NOMO-1 (cell line): ENCODE data around the gene THTPA.

ENCODE experiments used
- DNase-seq, 2 experiments: peaks; one replicate each; lab custom pipeline; 2025; ENCODE audit not compliant: unreplicated experiment in 2 of 2; lab: John Stamatoyannopoulos, UW

THTPA gene, protein sequence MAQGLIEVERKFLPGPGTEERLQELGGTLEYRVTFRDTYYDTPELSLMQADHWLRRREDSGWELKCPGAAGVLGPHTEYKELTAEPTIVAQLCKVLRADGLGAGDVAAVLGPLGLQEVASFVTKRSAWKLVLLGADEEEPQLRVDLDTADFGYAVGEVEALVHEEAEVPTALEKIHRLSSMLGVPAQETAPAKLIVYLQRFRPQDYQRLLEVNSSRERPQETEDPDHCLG

DNA sequence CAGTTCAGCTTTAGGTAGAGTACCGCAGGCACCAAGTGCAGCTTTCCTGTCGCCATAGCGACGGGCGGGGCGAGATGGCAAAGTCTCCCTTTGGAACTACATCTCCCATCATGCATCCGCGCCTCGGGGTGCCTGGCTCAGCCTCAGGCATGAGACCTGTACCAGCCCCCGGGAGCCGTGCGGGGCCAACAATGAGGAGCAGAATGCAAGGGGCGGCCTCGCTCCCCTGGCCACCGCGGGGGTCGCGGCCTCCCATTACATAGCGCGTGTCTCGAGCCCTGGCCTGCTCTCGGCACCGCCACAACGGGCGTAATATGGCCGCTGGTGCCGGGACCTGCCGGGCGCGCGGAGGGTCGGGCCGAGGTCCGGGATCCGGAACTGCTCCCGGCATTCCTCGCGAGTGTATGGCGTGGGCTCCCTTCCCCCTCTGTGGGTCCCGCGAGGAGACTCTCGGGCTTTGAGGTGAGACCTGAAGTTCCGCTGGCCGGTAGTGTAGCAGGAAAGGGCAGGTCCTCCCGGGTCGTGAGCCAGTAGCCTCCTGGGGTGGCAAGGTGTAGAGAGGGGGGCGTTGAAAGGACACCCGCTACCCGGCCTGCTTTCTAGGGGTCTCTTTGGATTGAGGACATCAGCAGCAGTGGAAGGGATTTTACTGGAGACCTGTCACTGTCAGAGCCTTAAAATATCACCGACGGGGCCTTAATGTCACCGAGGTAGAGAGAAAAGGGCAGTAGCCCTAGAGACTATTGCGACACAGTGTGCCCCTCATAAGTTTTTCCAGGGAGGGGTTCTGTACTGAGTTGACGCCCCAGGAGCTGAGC, at the start of gene THTPA:
Gene THTPA, plus strand, starts transcription at position 390 of the 818 bp plus-strand sequence. CDS start 487 bp downstream, outside the sequence.
- DNase-seq, result peak; percentile 84 to 85

DNA sequence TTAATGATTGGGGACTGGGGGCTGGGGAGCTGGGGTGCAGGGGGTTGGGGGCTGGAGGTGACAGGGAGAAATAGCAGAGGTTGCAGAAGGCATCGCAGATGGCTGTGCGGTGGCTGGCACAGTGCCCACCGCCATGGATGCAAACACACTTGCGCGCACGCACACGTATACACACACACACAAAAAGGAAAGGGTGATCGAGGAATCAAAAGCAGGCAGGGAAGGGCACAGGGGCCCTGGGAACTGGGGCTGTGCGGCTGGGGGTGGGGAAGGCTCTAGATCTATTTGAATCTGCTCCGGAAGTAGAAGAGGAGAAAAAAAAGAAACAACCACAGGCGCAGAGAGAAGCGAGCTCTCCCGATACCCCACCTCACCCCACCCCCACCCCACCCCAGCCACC, 43.9 kb upstream of the THTPA start:
- no peak for DNase-seq

DNA sequence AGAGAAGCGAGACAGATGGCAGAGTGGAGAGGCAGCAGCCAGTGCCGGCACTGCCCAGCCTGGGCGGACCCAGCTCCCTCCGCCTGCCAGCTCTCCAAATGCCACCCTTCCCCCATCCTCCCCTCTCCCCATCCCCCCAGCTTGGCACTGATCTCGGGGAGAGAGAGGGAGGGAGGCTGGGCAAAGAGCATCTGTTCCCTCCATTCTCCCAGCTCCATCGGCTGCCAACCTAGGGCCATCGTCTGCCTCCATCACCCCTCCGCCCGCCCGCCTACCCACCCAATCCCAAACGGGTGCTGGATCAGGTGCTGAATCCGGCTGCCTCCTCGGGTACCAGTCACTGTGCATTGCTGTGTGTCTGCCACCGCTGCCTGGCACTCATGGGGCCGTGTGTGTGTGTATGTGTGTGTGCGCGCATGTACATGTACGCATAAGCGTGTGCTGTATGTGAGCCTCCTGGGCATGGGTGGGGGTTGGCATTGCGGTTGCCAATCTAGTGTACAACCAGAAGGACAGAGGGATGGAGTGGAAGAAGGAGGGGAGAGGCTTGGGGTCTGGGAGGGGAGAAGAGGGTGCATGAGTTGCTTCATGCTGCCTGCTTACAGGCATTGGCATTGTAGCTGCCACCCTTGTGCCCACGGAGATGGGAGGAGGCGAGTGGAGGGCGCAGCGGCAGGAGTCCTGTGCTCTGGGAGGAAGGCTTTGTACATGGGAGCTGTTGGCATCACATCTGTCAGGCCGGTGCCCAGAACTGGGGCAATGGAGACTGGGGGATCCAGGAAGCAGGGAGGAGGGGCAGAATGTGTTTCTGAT, 42.9 kb upstream of the THTPA start:
- DNase-seq, result no peak

DNA sequence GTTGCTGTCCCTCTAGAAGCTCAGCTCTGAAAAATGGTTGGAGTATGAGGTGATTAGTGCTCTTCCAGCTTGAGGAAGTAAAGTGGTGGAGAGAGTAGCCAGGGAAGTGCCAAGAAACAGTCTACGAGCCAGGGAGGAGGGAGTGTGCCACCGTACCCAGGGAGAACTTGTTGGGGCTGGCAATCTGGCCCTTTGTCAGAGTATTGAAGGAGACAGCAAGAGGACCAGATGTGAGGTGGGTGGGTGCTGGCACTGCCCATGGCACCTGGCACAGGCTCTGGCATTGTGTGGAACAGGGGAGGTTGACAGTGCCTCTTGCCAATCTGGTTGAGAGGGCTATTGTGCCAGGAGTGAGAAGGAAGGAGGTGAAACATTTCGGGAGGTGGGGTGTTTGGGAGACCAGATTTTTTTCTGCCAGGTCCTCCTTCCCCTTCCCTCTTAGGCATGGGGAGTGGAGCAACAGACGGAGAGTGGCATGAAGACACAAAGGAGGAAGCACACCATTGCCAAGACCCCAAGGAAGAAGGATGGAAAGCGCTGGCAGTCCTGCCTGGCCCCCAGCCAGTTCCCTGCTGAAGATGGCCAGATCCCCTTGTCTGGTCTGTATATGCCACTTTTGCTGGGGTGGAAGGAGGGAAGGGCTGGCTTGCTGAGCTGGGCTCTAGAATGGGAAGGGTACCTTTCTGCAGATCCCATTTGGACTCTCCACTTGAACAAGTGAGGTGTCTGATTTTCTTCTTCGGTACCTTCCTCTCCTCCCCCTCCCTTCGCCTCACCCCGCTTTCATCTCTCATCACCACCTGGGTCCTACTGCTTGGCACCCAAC, 42.0 kb upstream of the THTPA start:
- DNase-seq, result no peak

DNA sequence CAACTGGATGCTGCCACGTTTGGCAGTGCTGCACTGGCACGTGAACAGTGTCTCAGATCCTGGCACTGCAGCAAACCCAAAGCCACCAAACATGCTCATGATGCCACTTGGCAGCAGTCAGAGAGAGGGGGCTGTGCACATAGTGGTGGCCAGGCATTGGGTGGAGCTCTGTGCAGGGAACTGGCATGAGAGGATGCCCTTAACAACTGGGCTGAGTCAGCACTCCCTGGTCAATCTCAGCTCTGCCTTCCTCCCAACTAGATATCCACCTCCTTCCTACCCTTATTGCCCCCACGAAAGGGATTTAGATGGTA, 41.5 kb upstream of the THTPA start:
- no peak for DNase-seq

DNA sequence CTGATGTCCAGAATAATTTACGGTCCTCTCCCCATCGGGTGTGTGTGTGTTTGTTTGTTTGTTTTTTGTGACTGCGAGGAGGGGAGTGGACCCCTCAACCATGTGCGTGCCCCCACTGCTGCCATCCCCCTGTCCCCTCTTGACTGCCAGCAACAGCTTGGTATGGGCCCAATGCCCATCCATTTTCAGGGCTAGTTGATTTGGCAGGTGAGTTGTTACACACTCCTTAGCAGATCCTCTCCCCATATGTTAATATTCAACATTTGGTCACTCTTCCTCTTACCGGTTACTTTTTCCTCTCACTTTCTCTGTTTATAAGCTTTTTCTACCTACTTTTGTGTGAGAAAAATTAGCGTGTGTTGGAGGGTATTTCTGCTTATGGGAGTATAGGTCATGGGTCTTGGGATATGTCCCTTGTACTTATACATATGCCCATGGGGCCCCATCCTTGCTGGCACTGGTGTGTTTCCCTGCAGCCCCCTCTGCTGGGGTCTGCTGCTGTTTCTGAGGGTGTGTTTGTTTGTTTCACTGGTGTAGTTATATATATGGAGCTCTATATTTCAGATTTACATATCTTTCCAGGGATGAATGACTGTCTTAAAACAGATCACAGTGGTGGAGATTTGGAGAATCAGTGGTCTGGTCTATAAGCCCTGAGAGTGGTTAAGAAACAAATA, 38.3 kb upstream of the THTPA start:
- no peak for DNase-seq

DNA sequence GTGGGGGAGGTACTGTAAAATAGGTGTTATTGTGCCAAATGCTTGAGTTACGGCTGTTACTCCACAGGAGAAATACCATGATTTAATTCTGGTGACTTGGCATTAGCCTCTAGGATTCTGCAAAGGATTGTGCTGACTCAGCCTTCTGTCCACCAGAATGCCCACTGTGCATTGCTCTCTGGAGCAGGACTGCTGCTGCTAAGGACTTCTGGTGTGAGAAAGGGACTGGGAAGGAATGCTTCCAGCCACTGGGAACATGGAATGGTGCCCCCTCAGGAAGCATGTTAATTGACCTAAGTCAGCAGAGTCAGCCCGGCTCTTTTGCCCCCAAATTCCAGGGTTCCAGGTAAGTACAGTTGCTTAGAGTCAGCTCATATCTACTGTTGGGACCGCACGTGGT, 37.4 kb upstream of the THTPA start:
- no peak for DNase-seq

DNA sequence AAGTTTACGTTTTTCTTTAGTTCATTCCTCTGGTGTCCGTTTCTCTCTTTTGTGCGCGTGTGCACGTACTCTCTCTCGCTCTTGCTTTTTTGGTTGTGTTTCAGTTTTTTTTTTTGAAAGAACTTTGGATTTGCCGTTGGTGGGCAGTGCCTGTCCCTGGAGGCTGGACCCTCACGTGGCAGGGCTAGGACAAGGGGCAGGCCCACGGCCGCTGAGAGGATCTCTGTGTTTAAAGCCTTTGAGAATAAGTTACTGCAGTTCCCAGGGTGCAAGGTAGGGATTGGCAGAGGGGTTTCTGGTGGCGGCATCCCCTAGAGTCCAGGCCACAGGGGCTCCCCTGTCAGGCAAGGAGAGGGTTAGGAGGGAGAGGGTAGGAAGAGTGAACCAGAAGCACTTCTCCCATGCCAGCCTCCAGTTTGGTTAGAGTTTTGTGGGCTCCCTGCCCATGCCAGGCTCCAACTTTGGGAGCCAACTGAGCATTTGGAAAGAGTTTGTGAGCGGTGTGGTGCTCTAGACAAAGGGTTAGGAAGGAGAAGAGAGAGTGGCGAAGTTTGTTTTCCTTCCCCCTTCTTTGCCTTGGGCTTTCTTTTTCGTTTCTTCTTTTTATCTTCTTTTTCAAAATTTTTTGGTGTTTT, 35.1 kb upstream of the THTPA start:
- peak in 1 of 2 experiments; percentile 14 for DNase-seq

DNA sequence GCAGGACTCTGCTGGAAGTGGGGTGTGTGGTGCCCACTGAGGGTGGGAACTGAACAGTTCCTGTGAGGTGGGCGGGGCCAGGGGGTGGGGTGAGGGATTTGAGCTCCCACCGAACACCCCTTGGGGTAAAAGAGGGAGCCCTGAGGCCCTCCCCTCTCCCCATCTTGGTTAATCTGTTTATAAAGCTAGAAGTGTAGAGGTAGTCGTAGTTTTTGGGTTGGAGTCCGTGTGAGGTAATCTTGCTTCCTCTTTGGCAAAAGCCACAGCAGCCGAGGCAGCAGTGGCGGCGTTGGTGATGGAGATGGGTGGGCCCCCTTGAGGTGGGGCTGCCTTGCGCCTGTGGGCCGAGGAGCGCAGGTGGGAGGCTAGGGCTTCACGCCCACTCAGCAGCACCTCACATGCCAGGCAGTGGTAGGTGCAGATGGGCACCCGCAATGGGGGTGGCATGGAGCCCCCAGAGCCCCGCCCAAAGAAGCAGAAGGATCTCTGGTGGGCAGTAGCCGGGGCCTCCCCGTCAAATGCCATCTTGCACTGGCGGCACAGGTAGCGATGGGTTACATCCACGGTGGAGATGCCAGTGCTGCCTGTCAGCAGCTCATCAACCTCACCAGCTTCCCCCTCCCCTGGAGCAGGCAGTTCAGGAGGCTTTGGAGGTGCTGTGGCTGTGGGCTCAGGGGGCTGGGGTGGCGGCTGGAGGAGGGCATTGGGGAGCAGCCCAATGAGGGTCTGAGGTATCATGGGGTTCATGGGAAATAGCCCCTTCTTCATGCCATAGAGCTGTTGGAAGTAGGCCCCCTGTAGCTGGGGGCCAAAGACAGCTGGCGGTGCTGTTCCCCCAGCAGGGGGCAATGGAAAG, 34.1 kb upstream of the THTPA start:
- peak; percentile 54 to 71 for DNase-seq

DNA sequence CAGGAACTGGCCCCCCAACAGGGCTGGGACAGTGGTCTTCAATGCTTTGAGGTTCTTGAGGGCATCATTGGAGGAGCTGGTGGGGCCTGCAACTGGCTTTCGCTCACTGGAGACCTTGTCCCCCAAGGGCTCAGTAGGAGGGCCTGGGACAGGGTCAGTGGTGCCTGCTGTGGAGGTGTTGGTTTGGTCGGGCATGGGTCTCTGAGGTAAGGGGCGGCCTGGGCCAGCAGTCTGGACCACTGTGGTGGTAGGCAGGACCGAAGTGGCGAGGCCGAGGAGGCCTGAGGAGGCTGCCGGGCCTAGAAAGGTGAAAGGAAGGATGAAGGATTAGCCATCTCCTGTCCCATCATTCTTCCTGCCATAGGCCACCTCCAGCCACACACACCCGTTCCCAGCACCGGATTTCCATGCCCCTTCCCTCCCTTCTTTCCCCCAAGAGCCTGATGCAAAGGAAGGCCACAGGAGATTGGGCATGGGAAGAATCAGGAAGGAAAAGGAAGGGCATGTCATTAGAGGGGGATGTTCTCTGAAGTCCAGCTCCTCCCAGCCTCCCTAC, 33.4 kb upstream of the THTPA start:
- DNase-seq, result no peak

DNA sequence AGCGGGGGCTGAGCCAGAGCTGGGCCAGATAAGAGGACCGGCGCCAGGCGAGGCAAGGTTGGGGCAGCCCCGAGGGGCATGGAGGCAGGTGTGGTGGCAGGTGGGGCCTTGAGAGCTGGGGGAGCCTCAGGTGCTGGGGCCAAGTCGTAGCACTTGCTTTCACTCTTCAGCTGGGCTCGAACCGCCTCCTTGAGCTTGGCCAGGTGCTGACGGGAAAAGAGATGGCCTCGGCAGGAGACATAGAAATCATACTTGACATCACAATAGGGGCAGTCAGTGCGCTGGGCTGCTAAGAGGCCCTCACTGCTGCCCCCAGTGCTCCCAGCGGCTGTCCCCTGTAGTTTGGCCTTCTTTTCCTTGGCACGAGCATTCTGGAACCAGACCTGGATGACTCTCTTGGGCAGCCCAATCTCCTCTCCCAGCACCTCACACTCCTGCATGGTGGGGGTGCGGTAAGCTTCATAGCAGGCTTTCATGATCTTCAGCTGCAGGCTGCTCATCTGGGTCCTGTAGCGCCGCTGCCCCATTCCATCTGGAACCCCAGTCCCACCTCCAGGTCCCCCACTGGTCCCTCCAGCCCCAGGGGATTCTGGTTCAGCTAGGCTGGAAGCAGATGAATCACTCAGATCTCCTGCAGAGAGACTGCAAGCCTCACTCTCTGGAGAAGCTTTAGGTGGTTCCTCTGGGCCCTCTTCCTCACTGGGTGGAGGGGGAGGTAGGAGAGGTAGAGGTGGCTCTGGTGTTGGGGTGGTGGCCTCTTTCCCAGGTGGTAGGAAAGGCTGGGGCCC, 32.6 kb upstream of the THTPA start:
- DNase-seq, result no peak

DNA sequence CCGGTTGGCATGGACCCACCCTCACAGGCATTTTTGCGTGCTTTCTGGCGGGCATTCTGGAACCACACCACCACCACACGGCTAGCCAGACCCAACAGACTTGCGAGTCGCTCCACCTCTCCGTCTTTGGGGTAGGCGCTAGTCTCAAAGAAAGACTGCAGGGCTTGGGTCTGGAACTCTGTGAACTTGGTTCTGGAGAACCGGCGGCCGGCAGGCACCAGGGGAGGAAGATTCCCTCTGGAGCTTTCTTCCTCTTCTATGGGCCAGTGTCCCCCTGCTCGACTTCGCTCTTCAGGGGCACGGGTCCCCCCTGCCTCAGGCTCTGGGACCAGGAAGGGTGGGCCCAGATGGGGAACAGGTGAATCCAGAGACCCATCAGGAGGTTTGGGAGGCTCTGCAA, 31.1 kb upstream of the THTPA start:
- no peak for DNase-seq

DNA sequence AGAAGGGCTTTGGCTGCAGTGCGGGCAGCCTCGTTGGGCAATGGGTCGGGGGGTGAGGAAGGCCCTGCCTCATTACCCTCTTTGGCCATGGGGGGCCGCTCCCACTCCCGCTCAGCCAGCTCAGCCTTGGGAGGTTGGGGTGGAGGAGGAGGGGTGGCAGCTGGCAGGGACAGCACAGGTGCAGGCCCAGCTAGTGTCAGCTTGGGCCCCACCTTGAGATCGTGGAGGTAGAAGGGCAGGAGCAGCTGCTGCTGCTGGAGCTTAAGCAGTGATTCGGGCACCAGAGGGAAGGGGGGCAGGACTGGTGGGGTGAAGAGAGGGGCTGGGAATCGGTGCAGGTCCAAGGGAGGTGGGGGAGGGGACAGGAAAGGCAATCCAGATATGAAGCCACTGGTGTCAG, 30.5 kb upstream of the THTPA start:
- DNase-seq, result no peak

DNA sequence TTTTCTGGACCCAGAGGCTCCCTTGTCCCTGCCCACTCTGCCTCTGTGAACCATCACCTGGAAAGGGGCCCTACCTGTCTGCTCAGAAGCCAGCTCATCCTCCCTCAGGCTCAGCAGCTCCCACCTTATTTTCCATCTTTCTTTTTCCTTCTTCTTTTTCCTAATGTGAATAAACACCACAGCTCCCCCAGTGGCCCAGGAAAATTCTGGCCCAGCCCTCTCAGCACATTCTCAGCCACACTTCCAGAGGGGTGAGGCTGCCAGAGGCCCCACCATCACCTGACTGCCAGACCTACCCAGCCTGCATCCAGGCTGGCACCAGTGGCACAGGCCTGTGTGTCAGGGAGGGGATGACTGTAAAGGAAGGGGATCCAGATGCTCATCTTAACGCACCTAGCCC, 27.5 kb upstream of the THTPA start:
- no peak for DNase-seq

DNA sequence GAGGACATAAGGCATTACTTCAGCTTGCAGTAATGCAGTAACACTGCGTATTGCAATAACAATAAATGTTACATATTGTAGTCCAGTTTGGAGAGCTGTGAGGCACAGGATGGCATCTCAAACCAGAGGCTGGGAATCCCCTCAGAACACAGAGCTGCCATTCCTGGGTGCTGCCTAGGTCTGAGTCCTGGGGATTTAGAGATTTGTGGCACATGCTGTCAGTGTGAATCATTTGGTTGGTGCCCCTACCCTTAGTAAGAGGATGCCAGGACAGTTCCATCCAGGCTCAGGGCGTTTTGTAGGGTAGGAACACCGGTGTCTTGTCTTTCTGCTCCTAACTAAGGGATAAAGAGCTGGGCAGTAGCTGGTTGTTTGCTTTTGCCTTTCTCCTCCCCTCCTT, 27.1 kb upstream of the THTPA start:
- DNase-seq, result no peak

DNA sequence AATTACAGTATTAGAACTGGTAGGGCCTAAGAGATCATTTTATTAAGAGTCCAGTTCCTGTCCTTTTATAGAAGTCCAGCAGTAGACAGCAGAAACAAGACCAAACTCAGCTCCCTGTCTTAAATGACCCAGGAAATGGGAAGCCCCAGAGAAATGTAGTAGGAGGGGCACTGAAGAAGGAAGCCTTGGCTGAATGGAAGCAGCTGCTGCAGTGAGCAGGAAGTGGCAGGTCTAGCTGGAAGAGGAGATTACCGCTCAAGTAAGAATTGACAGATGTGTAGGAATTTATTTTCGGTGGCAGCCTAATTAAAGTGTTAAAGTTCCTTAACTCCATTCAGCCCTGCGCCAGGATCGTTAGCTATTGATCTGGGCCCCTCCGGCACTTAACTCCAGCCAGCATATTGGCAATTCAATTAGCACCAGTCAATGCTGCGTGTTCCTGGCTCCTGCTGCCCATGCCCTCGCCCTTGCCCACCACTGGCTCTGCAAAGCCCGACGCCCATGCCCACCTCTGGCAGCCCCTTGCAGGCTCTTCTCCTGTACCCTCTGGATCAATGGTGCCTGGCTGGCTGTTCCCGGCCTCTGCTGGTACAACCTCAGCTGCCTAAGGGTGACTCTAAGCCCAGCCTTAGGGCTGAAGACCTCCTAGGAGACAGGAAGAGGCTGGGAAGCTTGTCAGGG, 25.6 kb upstream of the THTPA start:
- peak in 1 of 2 experiments; percentile 6 for DNase-seq

DNA sequence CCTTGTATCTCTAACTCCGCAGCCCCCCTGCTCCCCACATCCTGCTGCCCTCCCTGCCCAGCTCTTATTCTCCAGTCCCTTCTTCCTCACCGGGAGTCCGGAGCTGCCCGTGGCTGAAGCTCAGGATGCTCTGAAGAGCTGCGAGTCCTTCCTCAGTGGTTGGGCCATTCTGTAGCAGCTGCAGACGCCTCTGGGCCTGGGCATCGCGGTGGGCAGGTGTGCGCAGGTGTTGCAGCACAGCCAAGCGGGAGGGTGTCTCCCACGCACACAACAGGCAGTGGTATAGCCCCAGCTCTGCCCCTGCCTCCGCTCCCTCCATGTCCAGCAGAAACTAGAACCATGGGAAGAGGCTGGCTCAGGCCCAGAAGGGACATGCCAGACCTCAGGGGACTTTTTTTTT, 24.7 kb upstream of the THTPA start:
- no peak for DNase-seq
